Esophagus muscularis mucosa (tissue), 3 donors: ENCODE measurements around the gene MSL2.

Experiments
- CTCF ChIP-seq, 3 experiments: fragments of 200-600 bp in 2 of 3; fragments of 450-650 bp in 1 of 3; sonication (generic) in 2 of 3; IDR thresholded peaks; one replicate each; pipeline ENCODE4 v1.5.1; 2017 to 2019; ENCODE audit warnings: antibody characterized with exemption in 3 of 3, mild to moderate bottlenecking in 2 of 3, moderate library complexity in 1 of 3
- POLR2AphosphoS5 ChIP-seq, 2 donors: sonication (generic); formaldehyde crosslinking; IDR thresholded peaks; one replicate each; pipeline ENCODE4 v1.6.1; 2017; ENCODE audit warnings: antibody characterized with exemption in 2 of 2

GRCh38 chr3:136245691-136246090, 49.6 kb upstream of the MSL2 start:
- TF ChIP-seq CTCF (IDR thresholded peaks at IDR 0.05), result no peak
- no peak for TF ChIP-seq POLR2AphosphoS5 (IDR thresholded peaks at IDR 0.05)
